CD8-positive, alpha-beta memory T cell (primary cell): ENCODE data around the gene ZFP37. TPM values are rescaled to one million over a fixed set of nuclear protein-coding genes. Genes with fewer than 3 reads are reported as not detected.
A peak's percentile ranks its signal among the peaks of the same experiment; 100 is the strongest.

Experiments
- CTCF ChIA-PET: fragments of 350-600 bp; sonication (Branson Sonifier 250); formaldehyde crosslinking; loops from one replicate; lab custom pipeline; 2021; ENCODE audit warnings: antibody characterized with exemption; lab: Charles Lee
- POLR2A ChIA-PET: fragments of 350-600 bp; sonication (Branson Sonifier 250); formaldehyde crosslinking; loops from one replicate; lab custom pipeline; 2021; ENCODE audit warnings: antibody characterized with exemption; lab: Charles Lee
- DNase-seq, 5 donors: peaks; one replicate each; pipeline versions ENCODE4 v3.0.0 to v3.0.0-alpha.2; 2020 to 2022; ENCODE audit warnings: mixed read lengths in 1 of 5
- H3K27ac ChIP-seq: one replicate; pipeline ENCODE4 v1.7.0; 2013; ENCODE audit warnings: low read depth, mild to moderate bottlenecking, low read length, moderate library complexity
- H3K27me3 ChIP-seq: 2 replicates; pipeline ENCODE4 v1.7.0; 2013; ENCODE audit warnings: low read length, mild to moderate bottlenecking; ENCODE audit not compliant: insufficient read depth, poor library complexity, severe bottlenecking
- H3K36me3 ChIP-seq: 2 replicates; pipeline ENCODE4 v1.7.0; 2013; ENCODE audit warnings: mild to moderate bottlenecking, low read length, moderate library complexity; ENCODE audit not compliant: insufficient read depth
- H3K4me1 ChIP-seq: 2 replicates; pipeline ENCODE4 v1.7.0; 2013; ENCODE audit warnings: mild to moderate bottlenecking, low read length, moderate library complexity; ENCODE audit not compliant: insufficient read depth
- H3K4me3 ChIP-seq: 2 replicates; pipeline ENCODE4 v1.7.0; 2013; ENCODE audit warnings: mild to moderate bottlenecking, low read length
- H3K9me3 ChIP-seq: 2 replicates; pipeline ENCODE4 v1.7.0; 2013; ENCODE audit warnings: mild to moderate bottlenecking, low read length
- H3K27ac Mint-ChIP-seq, 8 donors: one replicate each; pipeline ENCODE4 v1.8.0; 2020 to 2021; ENCODE audit warnings: mixed read lengths in 8 of 8, mild to moderate bottlenecking in 6 of 8, inconsistent platforms in 3 of 8, moderate library complexity in 3 of 8
- H3K27me3 Mint-ChIP-seq, 2 donors: one replicate each; pipeline ENCODE4 v1.8.0; 2020 to 2021; ENCODE audit warnings: mixed read lengths in 2 of 2, mild to moderate bottlenecking in 1 of 2, moderate library complexity in 1 of 2
- H3K36me3 Mint-ChIP-seq, 3 donors: one replicate each; pipeline ENCODE4 v1.8.0; 2020 to 2021; ENCODE audit warnings: mixed read lengths in 3 of 3, inconsistent platforms in 1 of 3, mild to moderate bottlenecking in 1 of 3
- H3K4me1 Mint-ChIP-seq, 3 donors: one replicate each; pipeline ENCODE4 v1.8.0; 2020 to 2021; ENCODE audit warnings: mixed read lengths in 3 of 3, inconsistent platforms in 1 of 3, mild to moderate bottlenecking in 1 of 3
- H3K4me3 Mint-ChIP-seq, 7 donors: one replicate each; pipeline ENCODE4 v1.8.0; 2020 to 2021; ENCODE audit warnings: mixed read lengths in 7 of 7, mild to moderate bottlenecking in 6 of 7, moderate library complexity in 4 of 7, inconsistent platforms in 2 of 7
- H3K9me3 Mint-ChIP-seq, 5 donors: one replicate each; pipeline ENCODE4 v1.8.0; 2020 to 2022; ENCODE audit warnings: mixed read lengths in 5 of 5, mild to moderate bottlenecking in 3 of 5, moderate library complexity in 2 of 5, inconsistent platforms in 1 of 5
- polyA plus RNA-seq: library from polyadenylated mRNA; unstranded; fragments of 300-500 nt; fragmentation: Illumina TruSeq; gene quantifications from one replicate; pipeline ENCODE4 v1.2.3, GENCODE V29; 2021
- total RNA-seq, 2 experiments: library from RNA; stranded (reverse); gene quantifications; one replicate each; pipeline ENCODE4 v1.2.3, GENCODE V29; 2021

Gene ZFP37
- total and polyA plus RNA-seq, 3 experiments from 2014 or later = 1.7 to 3.1 (median 1.9) TPM

DNA sequence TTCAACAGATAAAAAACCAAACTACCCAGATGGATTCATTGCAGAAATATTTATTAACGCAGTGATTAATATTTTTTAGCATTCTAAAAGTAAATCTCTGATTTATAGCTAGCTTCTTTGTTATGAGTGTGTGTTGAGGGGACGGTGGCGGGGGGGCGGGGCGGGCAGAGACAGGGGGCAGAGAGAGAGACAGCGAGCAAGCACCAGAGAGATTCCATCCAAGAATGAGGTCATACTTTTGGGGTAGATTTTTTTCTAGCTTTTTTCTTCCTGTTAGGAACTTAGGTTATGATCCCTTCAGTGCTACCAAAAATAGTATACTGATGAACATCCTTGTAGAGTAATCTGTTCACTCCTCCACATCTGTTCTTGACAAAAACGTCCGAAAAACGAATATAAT is 44.0 kb downstream of the ZFP37 start:
- H3K4me3 ChIP-seq = no peak overlapping the region
- POLR2A ChIA-PET = no interaction called here
- peak overlapping the region in 3 of 7 donors; percentile 68 to 79 (median 79) for H3K4me3 Mint-ChIP-seq

DNA sequence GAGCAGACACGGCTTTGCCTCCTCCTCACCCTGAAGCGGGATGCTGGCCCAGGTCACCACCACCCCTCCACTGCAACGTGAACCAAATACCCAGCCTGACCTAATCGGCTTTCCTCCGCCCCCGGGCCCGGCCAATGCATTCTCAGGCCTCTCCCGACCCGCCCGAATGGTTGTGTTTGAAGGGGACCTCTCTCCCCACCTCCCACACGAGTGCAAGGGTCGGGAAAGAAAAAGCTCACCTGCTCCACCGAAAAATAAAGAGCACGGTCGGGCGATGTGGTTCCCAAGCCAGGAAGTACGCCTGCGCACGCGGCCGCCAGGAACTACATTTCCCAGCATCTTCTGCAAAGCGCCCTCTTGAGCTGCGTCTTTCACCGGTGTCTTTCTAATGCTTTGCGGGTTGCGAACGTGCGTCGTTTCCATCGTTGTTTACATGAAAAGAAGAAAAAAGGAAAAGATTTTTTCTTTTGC is 44.6 kb downstream of the ZFP37 start, which contains the start of gene ZNF883:
Gene ZNF883 (minus strand): TSS at position 282 of the 471 bp plus-strand sequence.
- no peaks in the 10 kb centered on the region for H3K9me3 ChIP-seq
- peak in 3 of 5 donors; percentile 25 to 50 (median 44) for DNase-seq
- H3K9me3 Mint-ChIP-seq = peaks cover 38 to 68% (median 52%) of the 10 kb centered on the region in 5 donors
- H3K27ac ChIP-seq = no peak within 1 kb of the TSS
- peaks cover 2 to 25% (median 3%) of the 10 kb centered on the region in 3 donors for H3K36me3 Mint-ChIP-seq
- peak within 1 kb of the TSS; percentile 14 for H3K4me3 ChIP-seq
- H3K4me1 Mint-ChIP-seq = peaks cover 4 to 10% (median 7%) of the 10 kb centered on the region in 3 donors
- no peaks in the 10 kb centered on the region for H3K27me3 ChIP-seq
- ChIA-PET POLR2A (no interaction called here), CTCF (no interaction called here)
- H3K4me1 ChIP-seq = no peaks in the 10 kb centered on the region
- H3K27me3 Mint-ChIP-seq = peaks cover 12 to 35% of the 10 kb centered on the region in 2 donors
- H3K36me3 ChIP-seq = no peaks in the 10 kb centered on the region
- H3K4me3 Mint-ChIP-seq = peak within 1 kb of the TSS; percentile 52 to 90 (median 79)
- peak within 1 kb of the TSS in 3 of 8 donors; percentile 15 to 81 (median 42) for H3K27ac Mint-ChIP-seq

More for the DNA sequence above, 44.0 kb downstream of the ZFP37 start:
- peaks cover 40 to 70% (median 53%) of the 10 kb centered on the region in 5 donors for H3K9me3 Mint-ChIP-seq
- DNase-seq = no peak
- H3K36me3 ChIP-seq = no peaks in the 10 kb centered on the region
- no peaks in the 10 kb centered on the region for H3K9me3 ChIP-seq
- no peaks in the 10 kb centered on the region for H3K27me3 ChIP-seq
- H3K27ac Mint-ChIP-seq = no peak overlapping the region
- H3K4me1 ChIP-seq = no peaks in the 10 kb centered on the region
- peaks cover 12 to 35% of the 10 kb centered on the region in 2 donors for H3K27me3 Mint-ChIP-seq
- H3K27ac ChIP-seq = no peak overlapping the region
- CTCF ChIA-PET = no interaction called here
- H3K4me1 Mint-ChIP-seq = peaks cover 4 to 10% (median 7%) of the 10 kb centered on the region in 3 donors
- H3K36me3 Mint-ChIP-seq = peaks cover 2 to 25% (median 3%) of the 10 kb centered on the region in 3 donors

DNA sequence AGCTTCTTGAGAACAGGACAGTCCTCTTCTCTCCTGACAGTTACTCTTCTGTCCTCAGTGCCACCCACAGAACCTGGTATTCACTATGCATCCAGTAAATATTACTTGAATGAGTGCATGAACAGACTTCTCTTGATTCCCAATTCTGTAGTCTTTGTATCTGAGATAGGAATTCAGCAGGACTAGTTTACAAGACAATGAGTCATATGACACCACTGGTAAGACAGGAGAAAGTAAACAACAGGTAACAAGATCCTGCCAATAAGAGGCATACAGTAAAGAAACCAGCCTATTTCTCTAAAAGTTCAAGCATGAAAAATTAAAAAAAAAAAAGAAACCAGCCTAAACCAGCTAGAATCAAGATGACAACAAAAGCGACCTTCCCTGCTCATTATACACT is 50.7 kb downstream of the ZFP37 start:
- no peak for DNase-seq
- Mint-ChIP-seq H3K4me3 (no peak overlapping the region), H3K4me1 (no peaks in the 10 kb centered on the region), H3K27me3 (peaks cover 4 to 6% of the 10 kb centered on the region in 2 donors), H3K9me3 (peaks cover 27 to 66% (median 51%) of the 10 kb centered on the region in 5 donors), H3K27ac (no peak overlapping the region), H3K36me3 (peaks cover 4 to 37% (median 15%) of the 10 kb centered on the region in 3 donors)
- no peaks in the 10 kb centered on the region for H3K9me3 ChIP-seq
- no peak overlapping the region for H3K4me3 ChIP-seq
- H3K27me3 ChIP-seq = no peaks in the 10 kb centered on the region
- CTCF ChIA-PET = no interaction called here
- H3K27ac ChIP-seq = no peak overlapping the region
- H3K36me3 ChIP-seq = no peaks in the 10 kb centered on the region
- POLR2A ChIA-PET = no interaction called here
- no peaks in the 10 kb centered on the region for H3K4me1 ChIP-seq

DNA sequence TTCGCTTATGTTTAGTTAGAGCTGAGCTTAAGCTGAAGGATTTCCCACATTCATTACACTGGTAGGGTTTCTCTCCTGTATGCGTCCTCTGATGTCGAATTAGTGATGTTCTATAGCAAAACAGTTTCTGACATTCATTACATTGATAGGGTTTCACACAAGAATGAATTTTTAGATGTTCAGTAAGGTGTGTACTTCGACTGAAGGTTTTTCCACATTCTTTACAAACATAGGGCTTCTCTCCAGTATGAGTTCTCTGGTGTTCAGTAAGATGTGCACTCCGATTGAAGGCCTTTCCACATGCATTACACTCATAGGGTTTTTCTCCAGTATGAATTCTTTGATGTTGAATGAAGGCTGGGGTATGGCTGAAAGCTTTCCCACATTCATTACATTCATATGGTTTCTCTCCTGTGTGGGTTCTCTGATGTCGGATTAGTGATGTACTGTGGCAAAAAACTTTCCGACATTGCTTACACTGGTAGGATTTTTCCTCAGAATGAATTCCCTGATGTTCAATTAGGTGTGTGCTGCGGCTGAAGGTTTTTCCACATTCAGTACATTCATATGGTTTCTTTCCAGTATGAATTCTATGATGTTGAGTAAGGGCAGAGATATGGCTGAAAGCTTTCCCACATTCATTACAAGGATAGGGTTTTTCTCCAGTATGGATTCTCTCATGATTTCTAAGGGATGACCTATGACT is 59.1 kb downstream of the ZFP37 start:
- DNase-seq = no peak
- H3K27ac Mint-ChIP-seq = no peak overlapping the region
- no peak overlapping the region for H3K4me3 ChIP-seq
- H3K4me1 ChIP-seq = no peaks in the 10 kb centered on the region
- no peaks in the 10 kb centered on the region for H3K27me3 ChIP-seq
- no peaks in the 10 kb centered on the region for H3K36me3 ChIP-seq
- no peak overlapping the region for H3K27ac ChIP-seq
- peaks cover 33% of the 10 kb centered on the region for H3K9me3 ChIP-seq
- no peaks in the 10 kb centered on the region for H3K4me1 Mint-ChIP-seq
- H3K36me3 Mint-ChIP-seq = peaks cover 4 to 54% (median 36%) of the 10 kb centered on the region in 3 donors
- POLR2A ChIA-PET = no interaction called here
- CTCF ChIA-PET = no interaction called here
- H3K9me3 Mint-ChIP-seq = peaks cover 53 to 84% (median 75%) of the 10 kb centered on the region in 5 donors
- H3K27me3 Mint-ChIP-seq = peaks cover 0 to 3% of the 10 kb centered on the region in 2 donors
- no peak overlapping the region for H3K4me3 Mint-ChIP-seq

Other genes starting within 250 kb of the ZFP37 start
- gene SLC46A2, start 165.8 kb downstream of the ZFP37 start, total RNA-seq = not detected
- gene SLC46A2, start 165.8 kb downstream of the ZFP37 start, polyA plus RNA-seq = not detected
- 1 to 10 TPM in 1 of 2 experiments, under 1 TPM in 1; 0.95 to 1.2 TPM for gene ZNF883, start 44.5 kb downstream of the ZFP37 start, total RNA-seq
- 0.97 TPM for gene ZNF883, start 44.5 kb downstream of the ZFP37 start, polyA plus RNA-seq
- 1 to 10 TPM; 5.4 to 5.9 TPM for gene SLC31A2, start 94.3 kb upstream of the ZFP37 start, total RNA-seq
- 5.2 TPM for gene SLC31A2, start 94.3 kb upstream of the ZFP37 start, polyA plus RNA-seq
- 10 to 100 TPM; 29.8 to 30.7 TPM for gene FKBP15, start 164.6 kb upstream of the ZFP37 start, total RNA-seq
- 17.7 TPM for gene FKBP15, start 164.6 kb upstream of the ZFP37 start, polyA plus RNA-seq
- gene SLC31A1, start 164.8 kb upstream of the ZFP37 start, total RNA-seq = 10 to 100 TPM; 13.7 to 15.1 TPM
- 3.4 TPM for gene SLC31A1, start 164.8 kb upstream of the ZFP37 start, polyA plus RNA-seq
- 10 to 100 TPM; 51.1 to 56.5 TPM for gene CDC26, start 218.8 kb upstream of the ZFP37 start, total RNA-seq
- gene CDC26, start 218.8 kb upstream of the ZFP37 start, polyA plus RNA-seq = 171 TPM
- 10 to 100 TPM; 69.5 to 71.4 TPM for gene PRPF4, start 218.9 kb upstream of the ZFP37 start, total RNA-seq
- gene PRPF4, start 218.9 kb upstream of the ZFP37 start, polyA plus RNA-seq = 27.4 TPM
- gene RNF183, start 246.7 kb upstream of the ZFP37 start, total RNA-seq = not detected
- gene RNF183, start 246.7 kb upstream of the ZFP37 start, polyA plus RNA-seq = not detected